Mucosa of descending colon (tissue), 3 donors: ENCODE data around the gene C10orf90. TPM values are rescaled to one million over a fixed set of nuclear protein-coding genes. Genes with fewer than 3 reads are reported as not detected.
A peak's percentile ranks its signal among the peaks of the same experiment; 100 is the strongest.

Experiments
- ATAC-seq: fragments of 200-7000 bp; cut with Tn5 transposase; one replicate; pipeline ENCODE4 v1.9.1; 2020; ENCODE audit warnings: mild to moderate bottlenecking, moderate library complexity
- DNase-seq, 3 donors: peaks; one replicate each; pipeline ENCODE4 v3.0.0-alpha.2; 2020
- H3K36me3 ChIP-seq: fragments of 200-600 bp; one replicate; pipeline ENCODE4 v1.8.0; 2021; ENCODE audit warnings: low read depth, mild to moderate bottlenecking
- H3K4me1 ChIP-seq: fragments of 200-600 bp; one replicate; pipeline ENCODE4 v1.8.0; 2021; ENCODE audit warnings: low read depth, mild to moderate bottlenecking
- H3K4me3 ChIP-seq: fragments of 200-600 bp; one replicate; pipeline ENCODE4 v1.8.0; 2021; ENCODE audit warnings: mild to moderate bottlenecking
- H3K9me3 ChIP-seq: fragments of 200-600 bp; one replicate; pipeline ENCODE4 v1.8.0; 2021; ENCODE audit warnings: mild to moderate bottlenecking
- CTCF ChIP-seq: fragments of 200-600 bp; IDR thresholded peaks from one replicate; pipeline ENCODE4 v1.8.0; 2022; ENCODE audit warnings: antibody characterized with exemption, mild to moderate bottlenecking
- intact Hi-C, 2 donors: fragments of 100-400 bp; cut with DNase I in 1 of 2; cut with micrococcal nuclease in 1 of 2; formaldehyde crosslinking; loops; one replicate each; pipeline versions ENCODE4 v1.11.0 to v1.11.1; 2022; cut with DNase I, micrococcal nuclease
- total RNA-seq, 3 donors: library from RNA; stranded (reverse); fragmentation: NEBNext Ultra II Directional in 2 of 3; extraction: Animal tissue kit (Norgen Biotek cat#: 25700) in 2 of 3; gene quantifications; one replicate each; pipeline versions ENCODE4 v1.2.1 to v1.2.4, GENCODE V29; 2021 to 2023
- donor health status: DM: no; HTN: no; CAD: no; lungs with moderate emphysema.
- donor health status: DM: no; HTN: no; CAD: no.
- donor health status: DM: no; HTN: yes; CAD: no.

C10orf90 gene
- total RNA-seq, 3 donors from 2014 or later: 1.1 TPM; not detected in 2

GRCh38 chr10:126599949-126600682, 70.4 kb downstream of the C10orf90 start:
- no peaks in the 10 kb centered on the region for H3K36me3 ChIP-seq
- no peak overlapping the region for H3K4me3 ChIP-seq
- TF ChIP-seq CTCF: no peak
- DNase-seq: no peak
- H3K4me1 ChIP-seq: no peaks in the 10 kb centered on the region
- intact Hi-C loops: no loop called here
- H3K9me3 ChIP-seq: no peaks in the 10 kb centered on the region
- no peak for ATAC-seq

GRCh38 chr10:126598009-126598408, 72.5 kb downstream of the C10orf90 start:
- H3K4me3 ChIP-seq: no peak overlapping the region
- DNase-seq (peak in 2 of 3 donors; percentile 50 to 59), ATAC-seq (peak; percentile 74)
- H3K36me3 ChIP-seq: no peaks in the 10 kb centered on the region
- no peaks in the 10 kb centered on the region for H3K9me3 ChIP-seq
- no peaks in the 10 kb centered on the region for H3K4me1 ChIP-seq
- no peak for TF ChIP-seq CTCF
- intact Hi-C loops: no loop called here

GRCh38 chr10:126597211-126597610, 73.3 kb downstream of the C10orf90 start:
- TF ChIP-seq CTCF: no peak
- H3K4me3 ChIP-seq: no peak overlapping the region
- intact Hi-C loops: no loop called here
- no peak for DNase-seq
- no peaks in the 10 kb centered on the region for H3K36me3 ChIP-seq
- no peaks in the 10 kb centered on the region for H3K4me1 ChIP-seq
- no peak for ATAC-seq
- no peaks in the 10 kb centered on the region for H3K9me3 ChIP-seq

GRCh38 chr10:126596472-126597016, 73.9 kb downstream of the C10orf90 start:
- H3K4me1 ChIP-seq: no peaks in the 10 kb centered on the region

GRCh38 chr10:126595160-126595559, 75.3 kb downstream of the C10orf90 start:
- H3K36me3 ChIP-seq: no peaks in the 10 kb centered on the region
- no peaks in the 10 kb centered on the region for H3K4me1 ChIP-seq
- ATAC-seq (no peak), DNase-seq (no peak)
- H3K9me3 ChIP-seq: no peaks in the 10 kb centered on the region
- no peak for TF ChIP-seq CTCF
- intact Hi-C loops: no loop called here
- H3K4me3 ChIP-seq: no peak overlapping the region

More at GRCh38 chr10:126596472-126597016, 73.9 kb downstream of the C10orf90 start:
- ATAC-seq (no peak), DNase-seq (no peak)
- no peaks in the 10 kb centered on the region for H3K9me3 ChIP-seq
- H3K4me3 ChIP-seq: no peak overlapping the region
- intact Hi-C loops: no loop called here
- no peak for TF ChIP-seq CTCF
- no peaks in the 10 kb centered on the region for H3K36me3 ChIP-seq
